HG02884 (cell line): ENCODE measurements around the gene RABL3.
"Not testable (repeated sequence)": the region's sequence is repeated elsewhere in the genome, so short reads cannot be mapped to it uniquely, and the experiment has no call there.

Source experiments
- ATAC-seq: cut with Tn5 transposase; IDR thresholded peaks from one replicate; pipeline ENCODE4 v1.9.1; 2021; ENCODE audit warnings: mild to moderate bottlenecking, moderate library complexity; ENCODE audit not compliant: unreplicated experiment

The RABL3 gene

GRCh38 chr3:120742198-120742848 is at the start of gene RABL3, which contains the start of gene GTF2E1:
TSS of gene RABL3 (minus strand) at chr3:120742516. CDS start at chr3:120742507, 9 bp downstream.
TSS of gene GTF2E1 (plus strand) at chr3:120742744. CDS start at chr3:120750553, 7,809 bp downstream.
- peak; percentile 98 for ATAC-seq

- no peak for ATAC-seq
Observed at GRCh38 chr3:120791913-120792312, 49.6 kb upstream of the RABL3 start.

DNA sequence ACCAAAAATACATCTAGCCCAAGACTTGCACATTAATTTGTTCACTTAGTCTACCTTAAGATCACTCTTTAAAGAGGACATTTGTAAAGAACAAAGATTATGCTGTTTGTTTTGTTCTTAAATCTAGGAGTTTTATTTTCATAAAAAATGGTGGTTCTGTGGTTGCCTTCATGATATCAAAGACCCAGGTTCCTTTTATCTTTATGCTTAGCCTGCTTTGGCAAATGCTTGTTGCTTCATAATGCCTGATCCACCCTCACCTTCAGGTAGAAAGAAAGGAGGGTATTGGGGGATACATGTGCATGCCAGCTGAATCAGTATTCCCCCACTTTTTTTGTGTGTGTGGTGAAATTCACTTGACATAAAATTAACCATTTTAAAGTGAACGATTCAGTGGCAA is 48.7 kb upstream of the RABL3 start:
- no peak for ATAC-seq

DNA sequence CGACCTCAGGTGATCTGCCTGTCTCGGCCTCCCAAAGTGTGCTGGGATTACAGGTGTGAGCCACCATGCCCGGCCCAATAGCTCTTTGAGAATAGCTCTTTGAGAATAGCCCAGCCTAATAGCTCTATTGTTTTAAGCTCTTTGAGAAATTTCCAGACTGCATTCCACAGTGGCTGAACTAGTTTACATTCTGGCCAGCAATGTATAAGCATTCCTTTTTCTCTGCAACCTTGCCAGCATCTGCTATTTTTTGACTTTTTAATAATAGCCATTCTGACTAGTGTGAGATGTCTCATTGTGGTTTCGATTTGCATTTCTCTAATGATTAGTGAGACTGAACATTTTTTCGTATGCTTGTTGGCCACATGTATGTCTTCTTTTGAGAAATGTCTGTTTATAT is 43.5 kb upstream of the RABL3 start:
- ATAC-seq, result peak; percentile 44

DNA sequence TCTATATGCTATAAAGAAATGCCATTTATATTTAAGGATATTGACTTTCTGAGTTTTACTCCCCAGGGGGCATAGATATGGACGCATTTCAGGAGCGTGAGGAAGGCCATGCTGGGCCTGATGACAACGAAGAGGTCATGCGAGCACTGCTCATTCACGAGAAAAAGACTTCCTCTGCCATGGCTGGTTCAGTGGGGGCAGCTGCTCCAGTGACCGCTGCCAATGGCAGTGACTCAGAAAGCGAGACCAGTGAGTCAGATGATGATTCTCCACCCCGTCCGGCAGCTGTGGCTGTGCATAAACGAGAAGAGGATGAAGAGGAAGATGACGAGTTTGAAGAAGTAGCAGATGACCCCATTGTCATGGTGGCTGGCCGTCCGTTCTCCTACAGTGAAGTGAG is 38.7 kb upstream of the RABL3 start:
- peak; percentile 95 for ATAC-seq

DNA sequence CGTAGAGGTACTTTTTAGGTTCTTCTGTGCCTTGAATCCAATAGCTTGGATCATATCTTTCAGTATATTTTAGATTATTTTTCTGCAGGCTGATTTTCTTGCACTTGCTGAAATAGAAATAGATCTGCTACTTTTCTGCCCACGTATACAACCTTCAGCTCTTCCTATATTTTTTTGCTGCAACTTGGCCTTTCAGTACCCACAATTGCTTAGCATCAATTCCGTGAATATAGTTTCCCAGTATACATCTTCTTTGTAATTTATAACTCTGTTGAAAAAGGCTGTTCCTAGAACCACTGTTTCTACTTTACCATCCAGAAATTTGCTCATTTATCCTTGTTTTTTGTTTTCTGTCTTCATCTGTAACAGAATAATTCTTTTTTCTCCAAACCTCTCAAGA is 36.5 kb upstream of the RABL3 start:
- no peak for ATAC-seq

DNA sequence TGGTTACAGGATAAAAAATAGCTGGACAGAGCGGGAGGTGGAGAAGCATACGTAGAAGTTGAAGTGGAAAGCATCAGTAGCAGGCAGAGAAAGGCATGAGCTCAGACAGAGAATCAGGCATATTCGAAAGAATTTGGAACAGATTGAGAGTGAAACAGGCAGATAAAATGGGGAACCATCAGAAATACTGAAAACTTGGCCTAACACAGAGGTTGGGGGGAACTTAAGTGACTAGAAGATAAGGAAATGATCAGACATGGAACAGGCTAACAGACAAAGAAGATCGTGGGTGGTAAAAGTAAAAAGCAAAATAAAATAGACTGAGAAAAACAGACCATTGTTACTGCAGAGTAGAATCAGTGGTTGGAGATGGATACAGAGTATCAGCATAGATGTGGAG is 33.1 kb upstream of the RABL3 start:
- ATAC-seq, result no peak

GRCh38 chr3:120773932-120774331 is 31.6 kb upstream of the RABL3 start:
- ATAC-seq, result peak; percentile 75

- ATAC-seq, result no peak
Observed at GRCh38 chr3:120772081-120772480, 29.8 kb upstream of the RABL3 start.

- no peak for ATAC-seq
Observed at GRCh38 chr3:120770891-120771290, 28.6 kb upstream of the RABL3 start.

DNA sequence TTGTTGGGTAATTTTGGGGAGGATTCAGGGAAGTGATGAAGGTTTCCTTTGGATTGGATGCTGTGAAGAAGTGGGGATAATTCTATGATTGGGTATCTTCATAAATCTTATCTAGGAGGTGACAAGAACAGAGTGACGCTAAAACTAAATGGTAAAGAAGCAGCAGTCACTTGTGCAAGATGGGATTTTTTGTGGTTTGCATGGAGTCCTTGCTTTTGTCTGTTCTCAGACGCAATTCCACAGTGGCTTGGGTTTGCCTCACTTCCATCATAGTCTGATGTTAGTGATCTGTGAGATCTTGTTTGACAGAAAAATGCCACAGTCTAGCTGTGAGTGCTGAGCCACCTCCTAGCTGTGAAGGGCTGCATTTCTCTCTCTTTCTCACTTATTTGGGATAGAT is 27.1 kb upstream of the RABL3 start:
- no peak for ATAC-seq

DNA sequence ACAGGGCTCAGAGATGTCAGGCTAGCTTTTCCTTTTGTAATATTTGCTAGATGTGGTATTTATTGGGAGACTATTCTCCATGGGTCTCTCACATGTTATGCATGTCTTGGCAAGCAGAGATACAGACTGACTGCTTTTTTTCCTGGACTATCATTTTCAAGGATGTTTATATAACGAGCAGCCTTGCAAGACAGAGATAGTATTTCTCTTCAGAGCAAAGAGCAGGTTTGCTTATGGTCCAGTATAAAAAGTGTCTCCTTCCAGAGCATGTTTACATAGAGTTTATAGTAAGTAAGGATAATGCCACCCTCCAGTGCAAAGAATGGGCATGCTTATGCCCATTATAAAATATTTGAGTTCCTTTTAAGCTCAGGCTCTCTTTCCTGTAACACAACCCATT is 24.8 kb upstream of the RABL3 start:
- no peak for ATAC-seq

GRCh38 chr3:120766576-120766975 is 24.3 kb upstream of the RABL3 start:
- no peak for ATAC-seq

- peak; percentile 61 for ATAC-seq
Observed at GRCh38 chr3:120765830-120766493, 23.6 kb upstream of the RABL3 start.

GRCh38 chr3:120764206-120764605 is 21.9 kb upstream of the RABL3 start:
- no peak for ATAC-seq

DNA sequence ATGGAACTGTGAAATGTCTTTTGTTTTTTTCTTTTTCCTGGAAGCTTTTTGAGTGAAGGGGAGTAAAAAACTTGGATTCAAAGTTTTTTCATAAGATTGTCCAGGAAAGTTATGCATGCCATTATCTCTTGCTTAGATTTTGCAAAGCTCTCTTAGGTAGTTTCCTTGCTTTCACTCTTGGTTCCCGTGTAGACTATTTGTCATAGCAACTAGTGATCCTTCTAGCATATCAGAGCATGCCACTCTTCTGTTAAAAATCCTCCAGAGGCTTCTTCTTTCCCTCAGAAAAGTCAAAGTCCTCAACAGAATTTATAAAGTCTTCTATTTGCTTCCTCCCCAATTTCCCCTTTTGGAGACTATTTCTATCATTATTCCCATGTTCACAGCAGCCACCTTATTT is 21.3 kb upstream of the RABL3 start:
- ATAC-seq, result peak; percentile 70

GRCh38 chr3:120762615-120763014 is 20.3 kb upstream of the RABL3 start:
- ATAC-seq, result no peak

GRCh38 chr3:120758551-120758950 is 16.2 kb upstream of the RABL3 start:
- not testable (repeated sequence) for ATAC-seq

DNA sequence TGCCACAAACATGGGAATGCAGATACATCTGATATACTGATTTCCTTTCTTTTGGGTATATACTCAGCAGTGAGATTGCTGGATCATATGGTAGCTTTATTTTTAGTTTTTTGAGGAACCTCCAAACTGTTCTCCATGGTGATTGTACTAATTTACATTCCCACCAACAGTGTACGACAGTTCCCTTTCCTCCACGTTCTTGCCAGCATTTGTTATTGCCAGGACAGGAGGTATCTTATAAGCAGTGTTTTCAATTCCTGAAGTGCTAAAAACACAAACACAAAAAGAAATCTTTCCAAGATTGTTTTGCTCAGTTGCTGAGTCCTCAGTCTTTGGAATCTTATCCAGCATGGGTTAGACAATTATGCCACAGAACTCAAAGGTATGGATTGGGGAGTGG is 13.7 kb upstream of the RABL3 start:
- ATAC-seq, result no peak

DNA sequence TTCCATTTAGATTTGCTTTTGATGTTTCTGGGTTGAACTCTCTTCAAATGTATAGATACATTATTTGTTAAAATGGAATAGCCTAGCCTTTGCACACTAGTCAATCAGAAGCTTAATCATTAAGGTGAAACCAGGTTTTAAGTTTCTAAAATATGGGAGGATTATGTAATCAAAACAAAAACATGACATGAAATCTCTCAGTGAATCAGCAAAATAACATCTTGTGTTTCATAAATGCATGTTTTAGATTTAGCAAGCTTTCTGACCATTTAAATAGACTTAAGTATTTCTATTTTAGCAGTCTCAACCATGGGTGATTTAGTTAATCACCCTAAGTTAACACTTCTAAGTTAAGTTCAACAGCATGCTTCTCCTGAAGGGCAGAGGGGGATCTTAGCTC is 11.5 kb upstream of the RABL3 start:
- ATAC-seq, result no peak

DNA sequence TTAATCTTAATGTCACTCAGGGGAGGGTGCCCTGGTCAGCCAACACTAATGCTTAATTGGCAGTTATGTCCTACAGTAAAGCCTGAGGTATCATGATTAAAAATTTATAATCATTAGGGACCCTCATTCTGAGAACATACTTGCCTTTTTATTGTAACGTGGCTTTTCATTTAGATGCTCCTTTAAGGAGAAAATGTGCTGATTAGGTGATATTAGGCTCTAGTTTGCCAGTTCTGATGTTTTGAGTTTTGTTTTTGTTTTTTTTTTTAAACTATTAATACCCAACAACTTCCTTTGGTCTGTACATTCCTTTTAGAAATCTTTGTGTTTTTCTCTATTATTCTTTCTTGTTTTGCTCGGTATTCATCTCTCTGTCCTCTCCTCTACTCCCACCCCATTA is 10.5 kb upstream of the RABL3 start:
- ATAC-seq, result no peak

DNA sequence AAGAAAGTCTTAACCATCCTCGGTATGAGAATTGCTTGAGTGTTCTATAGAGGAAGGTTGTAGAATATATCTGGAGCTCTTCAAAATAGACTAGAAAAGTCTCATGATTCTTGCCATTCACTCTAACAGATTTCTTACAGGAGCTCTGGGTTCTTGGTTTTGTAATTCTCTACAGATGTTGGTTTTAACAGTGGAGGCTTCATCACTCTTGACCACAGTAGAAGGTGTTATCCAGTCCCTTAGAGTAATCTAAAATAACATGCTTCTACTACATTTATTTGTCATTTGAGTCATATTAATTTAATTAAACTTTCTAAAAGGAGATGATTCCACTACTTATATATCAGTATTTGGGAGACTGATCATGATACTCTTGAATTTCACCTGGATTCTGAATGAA is 9.9 kb upstream of the RABL3 start:
- no peak for ATAC-seq

DNA sequence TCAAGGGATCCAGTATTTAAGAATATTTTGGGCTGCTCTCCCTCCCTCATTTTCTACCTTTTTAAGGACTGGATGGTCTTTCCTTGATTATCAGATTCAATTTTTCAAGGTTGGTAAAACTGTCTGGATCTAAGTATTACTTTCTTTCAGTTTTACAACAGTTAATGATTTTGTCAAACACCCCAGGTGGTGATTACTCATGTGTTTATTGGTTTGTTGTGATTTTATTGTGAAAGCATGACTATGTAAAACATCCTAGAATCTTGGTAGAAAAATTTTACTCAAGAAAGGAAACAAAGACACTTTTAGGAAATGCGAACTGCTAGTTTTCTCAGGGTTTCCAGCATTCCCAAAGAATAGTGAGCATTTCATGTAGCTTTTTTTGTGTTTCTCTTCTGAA is 7.5 kb upstream of the RABL3 start:
- ATAC-seq, result no peak
